Camera-type eye (tissue), 1 donor: ENCODE measurements around the gene TEC. TPM values are rescaled to one million over a fixed set of nuclear protein-coding genes. Genes with fewer than 3 reads are reported as not detected.

Experiments used
- total RNA-seq: library from RNA; depleted of rRNA; stranded (reverse); fragments of >200 nt; gene quantifications from one replicate; pipeline ENCODE4 v1.2.3, GENCODE V29; 2014

Gene TEC
- 3.9 TPM for total RNA-seq

DNA sequence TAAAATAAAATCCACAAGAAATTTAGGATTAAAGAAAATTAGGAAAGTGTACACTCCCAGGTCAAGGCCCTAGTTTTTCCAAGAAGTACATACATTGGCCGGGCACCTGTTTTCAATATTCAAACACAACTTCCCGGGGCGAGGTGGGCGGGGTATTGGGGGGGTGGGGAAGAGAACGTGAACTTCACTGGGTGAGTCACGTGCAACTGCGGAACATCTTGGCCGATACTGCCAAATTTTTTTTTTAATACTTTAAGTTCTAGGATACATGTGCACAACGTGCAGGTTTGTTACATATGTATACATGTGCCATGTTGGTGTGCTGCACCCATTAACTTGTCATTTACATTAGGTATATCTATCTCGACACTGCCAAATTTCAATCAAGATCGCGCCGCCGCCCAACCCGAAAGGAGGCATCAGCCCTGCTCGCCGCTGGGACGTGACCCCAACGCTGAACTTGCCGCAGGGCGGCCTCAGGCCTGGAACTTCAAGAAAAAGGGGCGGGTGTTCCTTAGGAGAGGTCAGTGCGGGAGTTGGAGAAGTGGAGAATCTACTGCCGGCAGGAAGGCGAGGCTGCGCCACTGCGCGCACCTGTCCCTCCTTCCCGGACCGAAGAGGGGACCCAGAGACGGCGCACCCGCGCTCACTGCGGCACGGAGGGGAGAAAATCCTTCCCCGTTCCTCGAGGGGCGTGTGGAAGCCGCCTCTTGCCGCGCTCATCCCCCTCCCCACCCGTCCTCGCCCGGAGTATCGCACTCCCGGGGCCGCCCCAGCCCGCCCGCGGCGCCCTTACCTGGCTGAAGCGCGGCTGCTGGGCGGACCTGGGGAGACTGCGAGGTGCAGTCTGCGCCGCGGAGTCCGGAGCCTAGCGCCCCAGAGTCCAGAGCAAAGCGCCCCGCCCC, at the start of gene TEC:
Gene TEC, minus strand, starts transcription at position 883 of the 905 bp plus-strand sequence. CDS start 41,224 bp downstream, outside the sequence.

DNA sequence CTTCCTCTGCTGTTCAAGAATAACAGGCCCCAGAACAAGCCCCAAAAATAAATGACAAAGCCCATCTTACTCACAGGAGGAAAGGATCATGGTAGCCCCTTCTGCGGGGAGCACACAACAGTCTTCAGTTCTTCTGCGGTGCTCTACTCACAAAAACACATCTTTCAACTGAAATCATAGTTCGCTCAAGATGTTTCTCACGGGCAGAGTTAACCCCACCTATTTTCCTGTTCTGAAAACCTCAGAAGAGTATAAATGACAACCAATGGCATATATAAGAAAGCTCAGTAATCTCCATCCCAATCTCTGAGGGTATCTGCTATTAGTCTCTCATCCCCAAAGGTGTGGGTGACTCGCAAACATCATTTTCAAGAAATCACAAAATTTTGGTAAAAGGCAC, 135.6 kb downstream of the TEC start, which contains the start of gene TXK:
Gene TXK, minus strand, starts transcription at position 170 of the 400 bp plus-strand sequence. Its CDS starts 80 bp downstream, at position 90.

Other genes with a start within 250 kb of the TEC start
- 2.9 TPM for gene TXK, start 135.6 kb downstream of the TEC start, total RNA-seq
- gene SLAIN2, start 71.7 kb upstream of the TEC start, total RNA-seq = 93.8 TPM
- 3.1 TPM for gene SLC10A4, start 213.5 kb upstream of the TEC start, total RNA-seq
- 0.44 TPM for gene ZAR1, start 220.4 kb upstream of the TEC start, total RNA-seq